ENCODE measurements around the gene FRMD6.

FRMD6 gene

DNA sequence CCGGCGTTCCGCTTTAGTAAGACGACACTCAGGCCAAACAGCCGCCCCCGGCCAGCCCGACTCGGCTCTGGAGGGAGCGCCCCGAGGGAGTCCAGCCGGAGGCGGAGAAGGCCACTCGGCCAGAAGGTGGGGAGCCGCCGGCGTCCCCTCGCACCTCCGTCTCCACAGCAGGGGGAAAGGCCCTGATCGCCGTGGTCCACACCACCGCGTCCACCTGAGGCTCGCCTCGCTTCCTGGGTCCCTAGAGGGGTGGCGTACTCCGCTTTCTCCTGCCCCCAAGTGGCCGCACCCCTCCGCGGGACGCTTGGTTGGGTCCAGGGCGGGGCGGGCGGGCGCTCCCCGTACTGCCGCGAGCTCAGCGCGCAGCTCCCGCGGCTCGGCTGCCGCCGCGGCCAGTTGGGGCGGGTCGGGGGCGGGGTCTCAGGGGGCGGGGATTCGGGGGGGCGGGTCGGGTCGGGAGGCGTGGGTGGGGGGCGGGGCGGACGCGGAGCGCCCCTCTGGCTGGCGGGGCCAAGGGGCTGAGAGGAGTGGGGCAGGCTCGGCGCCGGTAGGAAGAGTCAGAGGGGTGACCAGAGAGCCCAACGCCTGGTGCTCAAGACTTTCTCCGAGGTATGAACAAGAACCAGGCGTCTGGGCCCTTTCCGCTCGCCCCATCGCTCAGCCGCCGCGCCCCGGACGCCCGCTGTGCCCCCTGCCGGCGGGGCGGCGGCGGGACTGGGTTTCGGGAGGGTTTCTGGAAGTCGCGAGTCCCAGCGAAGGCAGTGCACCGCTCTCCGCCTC lies at the start of gene FRMD6:
Gene FRMD6 (plus strand): TSS at position 523 of the 780 bp plus-strand sequence. CDS start 37,927 bp downstream, outside the sequence.
- peak; percentile 83 for DNase-seq

DNA sequence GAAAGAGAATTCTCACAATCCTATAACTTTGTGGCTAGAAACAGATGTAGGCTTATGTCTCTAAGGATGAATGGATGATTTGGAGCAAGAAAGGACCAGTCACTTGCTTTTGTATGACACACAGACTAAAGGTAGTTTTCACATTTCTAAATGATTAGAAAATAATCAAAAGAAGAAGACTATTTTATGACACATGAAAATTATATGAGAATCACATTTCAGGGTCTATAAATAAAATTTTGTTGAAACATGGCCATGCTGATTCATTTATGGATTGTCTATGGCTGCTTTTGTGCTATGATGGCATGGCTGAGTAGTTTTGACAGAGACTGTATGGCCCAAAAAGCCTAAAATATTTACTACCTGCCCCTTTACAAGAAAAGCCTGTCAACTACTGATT lies 49.4 kb upstream of the FRMD6 start:
- no peak for DNase-seq

DNA sequence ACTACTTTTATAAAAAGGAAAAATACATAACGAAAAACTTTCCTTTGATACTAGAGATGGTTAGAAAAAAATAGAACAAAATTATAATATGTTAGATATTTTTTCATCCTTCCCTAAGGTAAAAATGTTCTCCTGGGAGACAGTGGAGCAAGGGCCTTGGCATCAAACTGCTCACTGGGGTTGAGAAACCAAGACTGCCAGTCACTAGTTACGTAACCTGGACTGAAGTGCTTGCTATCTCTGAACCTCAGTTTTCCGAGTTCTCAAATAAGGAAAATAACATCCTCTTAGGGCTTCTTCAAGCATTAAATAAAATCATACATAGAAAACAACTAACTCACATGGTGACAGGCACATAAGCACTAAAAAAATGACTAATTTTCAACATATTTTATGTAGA lies 48.2 kb upstream of the FRMD6 start:
- no peak for DNase-seq

DNA sequence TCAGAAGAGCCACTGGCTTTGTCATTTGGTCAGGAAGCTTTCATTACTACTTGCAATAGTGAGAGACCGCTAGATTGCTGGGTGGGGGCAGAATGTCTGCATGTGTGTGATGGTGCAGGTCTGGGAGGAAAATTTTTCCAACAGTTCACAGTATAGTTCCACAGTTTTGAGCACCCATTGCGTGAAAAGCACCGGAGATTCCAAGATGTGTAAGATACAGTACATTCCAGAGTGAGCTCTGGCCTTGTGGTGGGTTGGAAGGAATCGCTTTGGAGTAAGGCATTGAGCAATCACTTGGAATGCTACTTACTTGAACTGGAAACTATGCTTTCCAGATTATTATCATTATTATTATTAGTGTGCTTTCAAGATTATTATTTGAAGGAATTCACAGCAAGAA lies 47.6 kb upstream of the FRMD6 start:
- no peak for DNase-seq

- DNase-seq, result no peak
Observed at GRCh38 chr14:51605575-51605974, 46.1 kb upstream of the FRMD6 start.

GRCh38 chr14:51607711-51608110 lies 44.0 kb upstream of the FRMD6 start:
- no peak for DNase-seq

GRCh38 chr14:51609251-51609954 lies 42.3 kb upstream of the FRMD6 start:
- DNase-seq, result no peak

GRCh38 chr14:51609955-51610283 lies 41.8 kb upstream of the FRMD6 start:
- no peak for DNase-seq

DNA sequence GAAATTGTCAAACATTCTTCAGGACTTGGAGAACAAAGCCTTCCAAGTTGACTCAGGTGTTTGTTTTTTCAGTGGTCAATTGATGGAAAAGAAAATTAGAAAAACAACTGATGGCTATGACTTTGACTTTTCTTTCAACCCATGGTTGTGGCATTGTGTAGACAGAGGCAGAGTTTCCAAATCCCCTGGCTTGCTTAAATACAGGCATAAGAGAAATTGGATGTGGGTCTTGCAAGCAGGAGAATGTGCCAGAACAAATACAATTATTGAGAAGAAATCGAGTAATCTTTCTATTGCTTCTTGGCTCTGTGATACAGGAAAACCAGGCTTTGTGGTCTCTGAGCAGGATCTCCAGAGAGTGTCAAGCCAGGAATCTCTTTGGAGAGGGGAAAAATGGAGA lies 40.9 kb upstream of the FRMD6 start:
- DNase-seq, result no peak

DNA sequence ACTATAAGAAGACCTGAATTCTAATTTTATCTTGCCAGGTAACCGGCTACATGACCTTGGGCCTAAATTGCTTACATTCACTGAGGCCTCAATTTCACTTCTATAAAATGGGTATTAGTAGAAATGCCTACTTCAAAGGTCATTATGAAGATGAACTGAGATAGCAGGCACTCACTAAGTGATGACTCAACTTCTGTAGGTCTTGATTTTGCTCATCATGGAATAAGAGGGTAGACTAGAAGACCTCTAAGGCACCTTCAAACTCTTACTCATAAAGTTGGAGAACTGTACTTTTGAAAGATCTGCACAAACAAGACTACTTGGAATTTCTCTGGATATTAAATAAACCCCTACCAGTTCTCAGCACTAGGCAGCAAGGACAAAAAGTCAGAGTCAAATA lies 39.3 kb upstream of the FRMD6 start:
- no peak for DNase-seq

DNA sequence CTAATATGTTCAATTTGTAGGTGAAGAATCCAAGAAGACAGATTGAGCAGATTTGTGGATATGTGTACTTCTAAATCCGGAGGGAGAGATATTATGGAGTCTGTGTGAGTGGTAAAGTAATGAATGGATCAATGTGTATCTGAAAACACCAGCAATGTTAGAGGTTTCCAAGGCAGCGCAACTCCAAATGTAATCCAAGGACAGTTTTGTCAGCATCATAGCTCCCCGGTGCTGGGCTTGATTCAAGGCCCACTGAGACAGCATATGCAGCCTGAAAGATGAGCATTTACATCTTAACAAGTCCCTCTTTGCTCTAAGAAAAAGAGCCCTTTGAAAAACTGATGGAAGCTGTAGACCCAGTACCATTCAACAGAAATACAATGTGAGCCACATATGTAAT lies 38.3 kb upstream of the FRMD6 start:
- DNase-seq, result no peak

DNA sequence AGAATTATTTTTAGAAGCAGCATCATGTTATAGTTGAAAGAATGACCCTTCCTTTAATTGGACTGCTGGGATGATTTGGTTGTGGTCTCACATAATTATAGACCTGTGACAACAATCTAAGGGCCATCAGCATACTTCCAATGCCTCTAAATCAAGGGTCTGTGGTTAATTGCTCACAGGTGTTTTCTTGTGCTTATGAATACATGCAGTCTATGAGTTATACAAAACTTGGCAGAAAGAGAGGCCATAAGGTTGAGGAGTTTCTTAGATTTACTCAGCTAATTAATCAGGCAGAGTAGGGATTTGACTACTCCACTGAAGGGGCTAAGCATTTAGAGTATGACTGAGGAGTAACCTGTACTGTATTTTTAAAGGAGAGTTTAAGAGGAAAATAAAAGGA lies 37.0 kb upstream of the FRMD6 start:
- DNase-seq, result no peak

- DNase-seq, result no peak
Observed at GRCh38 chr14:51616256-51616655, 35.5 kb upstream of the FRMD6 start.

DNA sequence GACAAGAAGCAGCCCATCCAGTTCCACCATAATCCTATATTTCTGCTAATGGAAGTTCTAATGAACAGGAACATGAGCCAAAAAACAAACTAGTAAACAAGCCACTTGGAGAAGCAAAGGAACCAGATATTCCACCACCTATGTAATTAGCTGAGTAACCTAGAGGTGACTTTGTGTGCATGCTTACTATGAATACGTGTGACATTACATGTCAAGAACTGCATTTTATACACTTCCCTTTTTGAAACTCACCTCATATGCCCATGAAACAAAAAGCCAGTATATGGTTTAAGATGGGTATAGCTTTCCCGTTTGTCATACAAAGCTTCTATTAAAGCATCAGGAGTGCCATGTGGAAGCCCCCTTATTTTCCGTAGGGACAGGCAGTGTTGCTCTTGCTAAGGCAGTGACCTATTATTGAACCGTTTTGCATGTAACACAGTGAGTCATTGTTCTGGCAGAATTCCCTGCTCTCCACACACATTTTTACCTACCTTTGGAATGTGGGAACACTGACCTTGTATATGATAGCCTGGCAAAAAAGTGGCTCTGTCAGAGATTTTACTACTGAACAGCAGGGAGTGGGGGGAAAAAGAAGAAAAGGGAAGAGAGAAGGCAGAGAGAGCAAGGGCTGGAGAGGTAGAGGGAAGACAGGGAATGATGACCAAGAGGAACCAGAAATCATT lies 34.8 kb upstream of the FRMD6 start:
- DNase-seq, result no peak

- no peak for DNase-seq
Observed at GRCh38 chr14:51619561-51619960, 32.1 kb upstream of the FRMD6 start.

- no peak for DNase-seq
Observed at GRCh38 chr14:51620056-51620455, 31.7 kb upstream of the FRMD6 start.

DNA sequence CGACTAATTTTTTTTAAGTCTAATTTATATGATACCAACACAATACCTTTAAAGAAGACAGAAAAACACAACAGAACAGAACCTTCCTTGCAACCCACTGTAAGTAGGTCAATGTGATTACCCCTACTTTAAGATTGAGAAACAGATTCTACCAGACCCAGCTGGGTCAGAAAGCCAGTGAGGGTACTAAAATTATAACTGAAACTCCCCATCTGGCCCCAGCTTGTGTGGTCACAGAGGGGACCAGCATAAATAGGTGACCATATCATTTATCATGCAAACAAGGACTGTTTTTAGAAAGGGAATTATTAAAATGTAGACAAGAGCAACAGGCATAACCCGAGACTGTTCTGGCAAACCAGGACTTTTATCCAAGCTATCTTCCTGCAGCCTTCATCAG lies 30.1 kb upstream of the FRMD6 start:
- DNase-seq, result no peak

DNA sequence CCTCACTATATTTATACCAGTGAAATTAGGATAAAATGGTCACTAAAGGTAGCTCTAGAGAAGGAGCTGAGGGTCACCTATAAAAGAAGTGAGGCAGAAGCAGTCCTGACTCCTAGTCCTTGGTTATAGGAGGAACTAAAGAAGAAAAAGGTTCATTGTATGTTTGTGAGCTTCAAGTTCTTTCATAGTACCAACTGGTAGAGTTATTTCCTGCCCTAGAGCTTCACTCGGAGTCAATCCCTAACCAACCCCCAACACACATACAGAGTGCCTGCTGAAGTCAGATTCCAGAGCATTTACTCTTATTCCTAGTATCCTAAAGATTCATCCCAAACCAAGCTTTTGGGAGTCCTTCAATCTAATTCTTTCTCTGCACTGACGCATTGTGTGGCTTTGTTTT lies 29.3 kb upstream of the FRMD6 start:
- DNase-seq, result no peak

DNA sequence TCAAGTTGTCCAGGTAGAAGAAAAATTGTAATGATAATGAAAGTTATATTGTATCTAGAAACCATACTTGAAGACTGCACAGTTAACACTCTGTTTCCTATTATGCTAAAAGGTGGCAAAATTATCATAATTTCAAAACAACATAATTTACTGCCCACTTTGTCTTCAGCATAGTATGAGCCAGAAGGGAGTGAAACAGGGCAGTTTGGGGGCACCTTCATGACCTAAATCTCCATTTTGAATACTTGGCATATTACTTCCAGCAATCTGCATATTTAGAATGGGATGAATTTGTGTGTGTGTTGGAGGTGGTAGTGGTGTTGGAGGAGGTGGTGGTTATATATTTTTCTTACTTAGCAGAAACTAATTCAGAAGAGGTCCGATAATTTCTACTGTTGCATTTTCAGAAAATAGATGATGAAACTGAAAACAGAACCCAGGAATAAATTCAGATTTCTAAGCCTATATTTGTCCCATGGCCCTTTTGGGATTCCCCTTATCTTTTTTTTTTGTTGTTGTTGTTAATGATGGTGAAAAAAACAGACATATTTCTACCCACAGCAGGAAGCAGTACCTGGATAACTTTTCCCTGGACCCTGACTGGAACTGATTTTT lies 26.6 kb upstream of the FRMD6 start:
- DNase-seq, result no peak

GRCh38 chr14:51626185-51626584 lies 25.5 kb upstream of the FRMD6 start:
- no peak for DNase-seq

DNA sequence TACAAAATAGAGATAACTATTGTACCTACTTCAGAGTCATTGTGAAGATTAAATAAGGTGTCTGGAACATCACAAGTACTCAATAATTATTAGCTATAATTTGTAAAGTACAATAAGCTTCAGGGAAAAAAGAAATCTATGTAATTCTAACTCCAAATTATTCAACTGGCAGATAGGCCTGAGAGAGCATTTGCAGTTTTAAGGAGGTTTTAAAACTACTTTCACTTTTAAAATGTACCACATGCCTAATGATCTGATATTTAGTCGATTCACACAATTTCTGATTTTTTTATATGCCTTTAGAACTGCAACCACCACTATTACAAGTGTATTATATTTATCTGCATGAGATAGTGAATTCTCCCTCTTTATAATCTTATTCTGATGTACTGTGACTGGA lies 24.9 kb upstream of the FRMD6 start:
- no peak for DNase-seq

- DNase-seq, result no peak
Observed at GRCh38 chr14:51627313-51627712, 24.4 kb upstream of the FRMD6 start.

DNA sequence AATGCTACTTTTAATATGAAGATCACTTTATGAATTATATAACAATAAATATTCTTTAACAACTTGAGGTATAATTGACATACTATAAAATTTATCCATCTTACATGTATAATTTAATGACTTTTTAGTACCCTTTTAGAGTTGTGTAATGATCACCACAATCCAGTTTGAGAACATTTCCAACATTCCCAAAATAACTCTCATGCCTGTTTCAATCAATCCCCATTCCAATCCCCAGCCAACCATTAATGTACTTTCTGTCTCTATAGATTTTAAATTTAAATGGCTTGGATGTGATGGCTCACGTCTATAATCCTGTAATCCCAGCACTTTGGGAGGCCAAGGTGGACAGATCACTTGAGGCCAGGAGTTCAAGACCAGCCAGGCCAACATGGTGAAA lies 23.5 kb upstream of the FRMD6 start:
- DNase-seq, result no peak

- no peak for DNase-seq
Observed at GRCh38 chr14:51630987-51631386, 20.7 kb upstream of the FRMD6 start.

Data from CD4-positive, alpha-beta T cell treated with Interleukin-6 for 4 hours (primary cell).